HG03439 (cell line): ENCODE data around the gene PIGC.

ENCODE experiments used
- ATAC-seq: cut with Tn5 transposase; IDR thresholded peaks from one replicate; pipeline ENCODE4 v1.9.1; 2021; ENCODE audit warnings: mild to moderate bottlenecking, moderate library complexity; ENCODE audit not compliant: unreplicated experiment

Gene PIGC

DNA sequence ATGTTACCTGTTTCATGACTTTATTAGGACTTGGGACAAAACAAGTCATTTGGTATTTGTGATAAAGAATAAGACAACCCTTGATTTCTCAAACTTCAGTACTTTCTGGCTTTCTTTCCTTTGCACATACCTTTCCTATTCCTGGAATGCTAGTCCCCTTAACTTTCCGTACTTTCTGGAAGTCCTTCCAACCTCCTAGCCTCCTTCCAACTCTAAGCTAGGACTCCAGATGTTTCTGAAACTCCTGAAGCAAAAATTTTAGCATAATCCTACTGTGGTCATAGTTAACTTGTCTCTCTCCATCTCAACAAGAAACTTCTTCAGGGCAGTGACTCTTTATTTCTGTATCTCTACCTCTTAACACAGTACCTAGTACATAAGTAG is 43.2 kb downstream of the PIGC start:
- ATAC-seq: no peak

DNA sequence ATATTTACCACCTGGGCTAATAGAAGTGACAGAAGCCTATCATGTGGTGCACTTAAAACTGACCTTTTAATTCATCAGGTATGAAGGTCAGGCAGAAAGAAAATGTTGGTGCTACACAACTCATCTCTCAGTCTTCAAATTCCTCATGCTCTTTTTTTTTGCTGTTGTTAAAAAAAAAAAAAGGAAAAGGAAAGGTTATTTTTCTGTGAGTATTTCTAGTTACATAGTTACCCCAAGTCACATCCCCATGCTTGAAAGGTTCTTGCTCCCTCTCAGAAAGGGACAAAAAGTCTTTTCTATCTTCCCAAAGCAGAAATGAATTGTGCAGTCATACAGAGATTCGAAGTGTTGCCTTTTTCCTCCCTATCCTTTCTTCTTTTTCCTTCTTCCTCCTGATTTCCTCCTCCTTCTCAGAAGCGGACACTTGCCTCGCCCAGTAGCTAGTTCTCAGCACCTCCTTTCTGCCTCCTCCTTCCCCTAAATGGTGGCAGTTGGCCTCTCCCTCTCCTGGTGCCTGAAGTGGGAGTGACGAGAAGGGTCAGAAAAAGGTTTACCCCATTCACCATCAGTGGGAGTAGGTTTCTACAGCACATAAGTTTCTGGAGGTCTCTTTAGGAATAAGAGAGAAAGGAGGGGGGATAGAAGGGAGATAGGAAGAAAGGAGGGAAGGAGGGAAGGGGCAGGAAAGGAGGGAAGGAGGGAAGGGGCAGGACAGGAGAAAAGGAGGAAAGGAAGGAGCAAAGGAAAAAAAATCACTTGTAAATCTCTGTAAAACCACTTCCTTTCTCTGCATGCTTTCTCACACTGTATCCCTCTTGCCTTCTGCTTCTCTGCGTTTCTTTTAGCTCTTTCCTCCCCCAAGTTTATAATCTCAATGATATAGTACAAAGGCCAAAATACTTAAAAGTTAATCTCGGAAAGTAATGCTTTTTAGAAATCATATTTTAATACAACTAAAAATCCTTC is 43.8 kb downstream of the PIGC start:
- no peak for ATAC-seq

DNA sequence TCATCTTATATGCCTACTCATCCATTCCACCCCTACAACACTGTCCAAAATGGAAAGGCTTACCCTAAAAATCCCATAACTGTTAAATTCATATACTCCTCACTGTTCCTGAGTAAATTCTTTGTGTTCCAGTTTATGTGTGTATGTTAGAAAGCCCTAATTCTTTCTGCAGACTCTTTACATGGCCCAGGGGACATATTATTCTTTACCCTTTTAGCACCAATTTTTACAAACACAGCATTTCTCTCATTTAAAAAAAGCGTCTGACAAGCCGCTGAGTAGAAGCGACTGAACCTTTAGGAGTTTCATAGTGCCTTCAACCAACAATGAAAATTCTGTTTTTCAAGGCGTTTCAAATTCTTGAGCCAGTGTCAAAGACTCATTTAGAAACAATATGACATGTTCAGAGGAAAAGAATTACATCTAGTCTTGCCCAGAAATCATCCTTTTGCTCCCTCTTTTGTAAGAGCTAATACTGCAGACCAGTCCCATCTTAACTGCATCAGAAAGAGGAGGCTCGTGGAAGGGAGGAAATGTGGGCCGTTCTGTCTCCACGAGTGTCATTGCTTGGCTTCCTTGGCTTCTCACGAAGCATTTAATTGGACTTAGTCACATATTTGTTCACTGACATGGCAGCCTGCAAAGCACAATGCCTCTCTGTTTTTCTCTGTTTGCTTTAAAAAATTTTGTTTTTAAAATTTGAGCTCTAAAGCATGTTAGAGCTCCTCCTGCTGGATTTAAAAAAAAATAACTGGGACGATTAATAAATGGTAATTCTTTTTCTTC is 44.7 kb downstream of the PIGC start:
- ATAC-seq: no peak

DNA sequence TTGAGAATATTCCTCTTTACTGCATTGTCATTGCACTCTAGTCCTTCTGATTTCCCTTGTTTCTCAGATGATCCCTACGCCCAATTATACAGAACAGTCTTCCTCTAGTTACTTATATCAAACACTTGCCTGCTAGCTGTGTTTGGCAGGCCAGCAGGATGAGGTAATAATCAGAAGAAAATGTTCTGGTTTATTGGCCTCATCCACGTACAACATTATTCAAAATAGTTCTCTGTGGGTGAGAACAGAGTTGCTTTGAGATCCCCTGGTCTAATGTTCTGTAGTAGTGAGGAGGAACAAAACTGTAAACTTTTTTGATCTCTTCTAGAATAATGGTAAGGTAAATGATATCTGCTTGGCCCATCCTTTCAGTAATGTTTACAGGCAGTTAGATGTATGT is 45.7 kb downstream of the PIGC start:
- no peak for ATAC-seq

- no peak for ATAC-seq
Observed at GRCh38 chr1:172397633-172398032, 46.2 kb downstream of the PIGC start.

- peak; percentile 42 for ATAC-seq
Observed at GRCh38 chr1:172397221-172397620, 46.6 kb downstream of the PIGC start.

DNA sequence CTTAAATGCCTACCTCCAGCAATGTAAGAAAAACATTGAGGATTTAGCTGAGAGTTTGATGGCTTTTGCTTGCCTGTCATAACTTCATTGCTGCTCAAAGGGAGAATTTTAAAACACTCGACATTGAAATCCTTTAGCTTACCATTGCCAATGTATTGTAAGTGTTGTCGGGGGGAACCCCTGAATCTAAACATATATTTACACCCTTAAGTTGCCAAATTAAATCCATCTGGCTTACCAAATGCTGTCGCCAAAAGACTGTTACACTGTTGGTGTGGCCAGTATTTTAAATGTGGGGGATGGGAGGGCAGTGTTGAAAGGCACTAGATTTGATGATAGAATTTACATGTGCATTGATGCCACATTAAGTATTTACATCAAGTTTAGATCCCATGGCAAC is 48.3 kb downstream of the PIGC start:
- no peak for ATAC-seq

GRCh38 chr1:172394811-172395210 is 49.1 kb downstream of the PIGC start:
- no peak for ATAC-seq

- ATAC-seq: peak; percentile 75
Observed at GRCh38 chr1:172394141-172394751, 49.6 kb downstream of the PIGC start.

DNA sequence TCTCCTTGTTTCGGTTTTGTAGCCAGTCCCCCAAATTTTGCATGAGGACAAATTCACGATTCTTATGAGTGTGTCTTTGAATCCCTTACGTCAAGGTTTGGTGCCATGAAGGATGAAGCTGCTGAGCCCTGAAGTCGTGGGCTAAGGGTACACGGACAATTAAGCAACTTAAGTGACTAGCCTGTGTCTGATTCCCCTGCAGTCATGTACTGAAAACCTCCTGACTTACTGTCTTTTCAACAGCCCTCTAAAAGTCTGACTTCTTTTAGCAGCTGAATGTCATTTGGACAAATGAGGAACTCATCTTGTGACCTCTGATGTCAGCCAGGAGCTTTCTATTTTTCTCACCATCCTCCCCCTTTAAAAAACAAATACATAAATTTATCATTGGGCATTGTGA is 50.5 kb downstream of the PIGC start:
- ATAC-seq: no peak

DNA sequence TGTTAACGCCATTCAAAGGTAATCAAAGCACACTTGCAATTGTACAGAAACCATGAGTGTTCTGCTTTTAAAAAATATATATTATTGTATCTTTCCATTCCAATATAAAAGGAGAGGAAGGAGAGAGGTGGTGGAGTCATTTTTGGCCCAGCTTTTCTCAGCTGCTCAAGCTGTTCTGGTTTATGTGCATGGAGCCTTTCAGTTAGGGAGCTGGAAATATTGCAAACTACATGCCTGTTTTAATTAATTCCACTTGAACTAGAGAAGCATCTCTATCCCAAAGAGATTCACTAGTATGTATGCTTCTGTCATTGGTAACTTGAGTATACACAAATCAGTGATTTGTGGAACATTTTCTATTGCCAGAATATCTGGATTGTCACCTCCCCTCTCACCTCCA is 51.9 kb downstream of the PIGC start:
- no peak for ATAC-seq
